HG02970 (cell line): ENCODE results near the gene BLOC1S4.

Source experiments
- ATAC-seq: cut with Tn5 transposase; IDR thresholded peaks from one replicate; pipeline ENCODE4 v1.9.1; 2021; ENCODE audit warnings: mild to moderate bottlenecking, moderate library complexity, moderate number of reproducible peaks; ENCODE audit not compliant: unreplicated experiment, low FRiP score

BLOC1S4 gene

GRCh38 chr4:6689506-6689960, 26.4 kb upstream of the BLOC1S4 start:
- ATAC-seq, result no peak

- ATAC-seq, result no peak
Observed at GRCh38 chr4:6692379-6692778, 23.6 kb upstream of the BLOC1S4 start.

GRCh38 chr4:6692806-6693205, 23.2 kb upstream of the BLOC1S4 start:
- ATAC-seq, result no peak

- no peak for ATAC-seq
Observed at GRCh38 chr4:6693231-6694176, 22.5 kb upstream of the BLOC1S4 start, which contains the start of gene S100P. Gene S100P (plus strand): TSS chr4:6693878. CDS start chr4:6693933, 55 bp downstream.

- ATAC-seq, result no peak
Observed at GRCh38 chr4:6694177-6694901, 21.6 kb upstream of the BLOC1S4 start.

GRCh38 chr4:6695660-6696610, 20.0 kb upstream of the BLOC1S4 start:
- ATAC-seq, result no peak

- ATAC-seq, result no peak
Observed at GRCh38 chr4:6696611-6697010, 19.4 kb upstream of the BLOC1S4 start.

GRCh38 chr4:6697131-6697530, 18.8 kb upstream of the BLOC1S4 start:
- ATAC-seq, result no peak

- no peak for ATAC-seq
Observed at GRCh38 chr4:6699388-6699787, 16.6 kb upstream of the BLOC1S4 start.

- ATAC-seq, result no peak
Observed at GRCh38 chr4:6699903-6700302, 16.1 kb upstream of the BLOC1S4 start.

GRCh38 chr4:6701371-6701770, 14.6 kb upstream of the BLOC1S4 start:
- no peak for ATAC-seq

- no peak for ATAC-seq
Observed at GRCh38 chr4:6702761-6703160, 13.2 kb upstream of the BLOC1S4 start.

GRCh38 chr4:6703786-6704185, 12.2 kb upstream of the BLOC1S4 start:
- ATAC-seq, result no peak

- ATAC-seq, result no peak
Observed at GRCh38 chr4:6705646-6706045, 10.3 kb upstream of the BLOC1S4 start.

- ATAC-seq, result no peak
Observed at GRCh38 chr4:6706173-6706572, 9.8 kb upstream of the BLOC1S4 start.

- peak; percentile 79 for ATAC-seq
Observed at GRCh38 chr4:6709230-6710114, 6.5 kb upstream of the BLOC1S4 start, which contains the start of gene MRFAP1L1. Gene MRFAP1L1 (minus strand): TSS chr4:6709865. CDS start chr4:6709629, 236 bp downstream.

- ATAC-seq, result no peak
Observed at GRCh38 chr4:6710282-6710681, 5.7 kb upstream of the BLOC1S4 start.

GRCh38 chr4:6710996-6711395, 5.0 kb upstream of the BLOC1S4 start:
- ATAC-seq, result no peak

GRCh38 chr4:6714954-6715353, 1.0 kb upstream of the BLOC1S4 start:
- ATAC-seq, result no peak
